Osteoblast (primary cell): Measurements from ENCODE around the gene SETD1A. TPM values are rescaled to one million over a fixed set of nuclear protein-coding genes. Genes with fewer than 3 reads are reported as not detected.

Experiments
- DNase-seq: peaks from one replicate; pipeline ENCODE4 v3.0.0; 2011; ENCODE audit warnings: low spot score, mixed read lengths; ENCODE audit not compliant: insufficient read length; ENCODE audit errors: missing footprints
- H2AFZ ChIP-seq: 2 replicates; pipeline ENCODE4 v1.6.0; 2011; ENCODE audit warnings: mild to moderate bottlenecking, low read length
- H3K27ac ChIP-seq: 2 replicates; pipeline ENCODE4 v1.5.1; 2011; ENCODE audit warnings: mild to moderate bottlenecking, low read depth, low read length, moderate library complexity
- H3K27me3 ChIP-seq: 2 replicates; pipeline ENCODE4 v1.6.0; 2012; ENCODE audit warnings: mild to moderate bottlenecking, control low read depth, inconsistent platforms, low read length, moderate library complexity; ENCODE audit not compliant: insufficient read depth
- H3K36me3 ChIP-seq: 2 replicates; pipeline ENCODE4 v1.5.1; 2011; ENCODE audit warnings: mild to moderate bottlenecking, low read length, control low read depth, moderate library complexity; ENCODE audit not compliant: insufficient read depth
- H3K4me1 ChIP-seq: 2 replicates; pipeline ENCODE4 v1.5.1; 2011; ENCODE audit warnings: mild to moderate bottlenecking, low read length, control low read depth, moderate library complexity; ENCODE audit not compliant: insufficient read depth
- H3K4me2 ChIP-seq: 2 replicates; pipeline ENCODE4 v1.6.0; 2011; ENCODE audit warnings: mild to moderate bottlenecking, low read length; ENCODE audit not compliant: insufficient read depth
- H3K4me3 ChIP-seq: fragments of 200-600 bp; sonication (generic); 3 replicates; pipeline ENCODE4 v1.5.1; 2012; ENCODE audit warnings: mild to moderate bottlenecking, low read length, inconsistent platforms; ENCODE audit not compliant: insufficient read depth
- H3K79me2 ChIP-seq: 2 replicates; pipeline ENCODE4 v1.6.0; 2012; ENCODE audit warnings: mild to moderate bottlenecking, low read length, control low read depth, inconsistent platforms; ENCODE audit not compliant: insufficient read depth
- H3K9me3 ChIP-seq: 2 replicates; pipeline ENCODE4 v1.5.1; 2011; ENCODE audit warnings: low read depth, low read length, control low read depth
- H4K20me1 ChIP-seq: 2 replicates; pipeline ENCODE4 v1.6.0; 2012; ENCODE audit warnings: mild to moderate bottlenecking, low read length, control low read depth; ENCODE audit not compliant: insufficient read depth
- CTCF ChIP-seq: IDR thresholded peaks from 2 replicates; pipeline ENCODE4 v1.5.1; 2011; ENCODE audit warnings: mild to moderate bottlenecking, low read depth, low read length, moderate library complexity; ENCODE audit errors: extremely low read depth
- small RNA-seq: library from RNA; depleted of rRNA; stranded (forward); fragments of <200 nt; gene quantifications from one replicate; pipeline ENCODE3, GENCODE V24; 2012
- total RNA-seq: library from RNA; depleted of rRNA; stranded (reverse); fragments of >200 nt; gene quantifications from 2 replicates; pipeline ENCODE4 v1.2.3, GENCODE V29; 2012

SETD1A gene
- total RNA-seq, 1 donor: 2.2 TPM

GRCh38 chr16:31033709-31034492 is 76.3 kb downstream of the SETD1A start:
- Histone ChIP-seq H3K79me2 (peaks cover 28% of the 10 kb centered on the region), H4K20me1 (peaks cover 11% of the 10 kb centered on the region), H3K27ac (peak overlapping the region; percentile 78), H3K9me3 (no peaks in the 10 kb centered on the region), H3K4me1 (peaks cover 16% of the 10 kb centered on the region), H3K4me2 (peak overlapping the region; percentile 91), H3K27me3 (no peaks in the 10 kb centered on the region), H3K36me3 (peaks cover 36% of the 10 kb centered on the region), H2AFZ (peak overlapping the region; percentile 87), H3K4me3 (peak overlapping the region; percentile 92)
- peak; percentile 99 for DNase-seq
- TF ChIP-seq CTCF: no peak

Small RNAs within 50 kb of the gene (small RNA-seq; reads per million reads assigned to genes)
- gene AC135048.1: not detected

Other genes with a start within 250 kb of the SETD1A start
- gene PHKG2, start 209.3 kb upstream of the SETD1A start, total RNA-seq: 20.3 and 25.0 TPM in 2 replicates
- 2.4 and 2.9 TPM in 2 replicates for gene CFAP119, start 195.7 kb upstream of the SETD1A start, total RNA-seq
- 63.1 and 88.3 TPM in 2 replicates for gene RNF40, start 195.4 kb upstream of the SETD1A start, total RNA-seq
- gene ZNF629, start 170.5 kb upstream of the SETD1A start, total RNA-seq: 15.3 and 16.3 TPM in 2 replicates
- gene BCL7C, start 63.7 kb upstream of the SETD1A start, total RNA-seq: 33.3 and 36.2 TPM in 2 replicates
- gene CTF1, start 61.1 kb upstream of the SETD1A start, total RNA-seq: 2.9 and 3.3 TPM in 2 replicates
- 12.7 and 14.5 TPM in 2 replicates for gene FBXL19, start 34.2 kb upstream of the SETD1A start, total RNA-seq
- 63.3 and 66.0 TPM in 2 replicates for gene ORAI3, start 8.7 kb upstream of the SETD1A start, total RNA-seq
- gene HSD3B7, start 27.5 kb downstream of the SETD1A start, total RNA-seq: 45.6 and 47.7 TPM in 2 replicates
- gene STX1B, start 52.9 kb downstream of the SETD1A start, total RNA-seq: 0.72 and 2.9 TPM in 2 replicates
- 26.8 and 30.6 TPM in 2 replicates for gene STX4, start 75.8 kb downstream of the SETD1A start, total RNA-seq
- 14.4 and 14.5 TPM in 2 replicates for gene ZNF668, start 116.5 kb downstream of the SETD1A start, total RNA-seq
- gene ZNF646, start 116.7 kb downstream of the SETD1A start, total RNA-seq: 15.6 and 18.5 TPM in 2 replicates
- 2.7 and 2.9 TPM in 2 replicates for gene PRSS53, start 131.2 kb downstream of the SETD1A start, total RNA-seq
- 132 and 147 TPM in 2 replicates for gene VKORC1, start 137.0 kb downstream of the SETD1A start, total RNA-seq
- 25.9 and 30.0 TPM in 2 replicates for gene BCKDK, start 150.6 kb downstream of the SETD1A start, total RNA-seq
- gene KAT8, start 159.9 kb downstream of the SETD1A start, total RNA-seq: 31.8 and 35.1 TPM in 2 replicates
- gene PRSS8, start 178.0 kb downstream of the SETD1A start, total RNA-seq: not detected in 2 replicates
- 0.29 TPM in 1 of 2 replicates, not detected in the other for gene PRSS36, start 192.3 kb downstream of the SETD1A start, total RNA-seq
- gene FUS, start 222.4 kb downstream of the SETD1A start, total RNA-seq: 24.2 and 30.4 TPM in 2 replicates
- gene PYCARD, start 245.0 kb downstream of the SETD1A start, total RNA-seq: 53.9 and 61.5 TPM in 2 replicates